HEK293 (cell line): ENCODE results near the gene BRPF1.

Experiments
- EGR2 ChIP-seq: fragments of 450-650 bp; formaldehyde crosslinking; IDR thresholded peaks from 2 replicates; pipeline ENCODE4 v1.5.1; 2016; ENCODE audit warnings: low read depth, missing biosample characterization, missing genetic modification characterization
- HOXC10 ChIP-seq: sonication (generic); formaldehyde crosslinking; IDR thresholded peaks from 2 replicates; pipeline ENCODE4 v1.8.1; 2023; ENCODE audit warnings: mild to moderate bottlenecking, missing genetic modification reagents
- INSM2 ChIP-seq: fragments of 450-650 bp; formaldehyde crosslinking; IDR thresholded peaks from 2 replicates; pipeline ENCODE4 v1.5.1; 2016; ENCODE audit warnings: missing biosample characterization, missing genetic modification characterization
- MEIS1 ChIP-seq: sonication (generic); formaldehyde crosslinking; IDR thresholded peaks from 2 replicates; pipeline ENCODE4 v1.8.1; 2022; ENCODE audit warnings: missing genetic modification reagents, mild to moderate bottlenecking, borderline replicate concordance
- PRDM1 ChIP-seq: fragments of 450-650 bp; formaldehyde crosslinking; IDR thresholded peaks from 2 replicates; pipeline ENCODE4; 2016; ENCODE audit warnings: missing biosample characterization, missing genetic modification characterization
- PRDM10 ChIP-seq: fragments of 450-650 bp; formaldehyde crosslinking; IDR thresholded peaks from 2 replicates; pipeline ENCODE4 v1.5.1; 2016; ENCODE audit warnings: missing biosample characterization, missing genetic modification characterization
- SCRT1 ChIP-seq: fragments of 450-650 bp; formaldehyde crosslinking; IDR thresholded peaks from 2 replicates; pipeline ENCODE4 v1.5.1; 2016; ENCODE audit warnings: missing biosample characterization, missing genetic modification characterization, borderline replicate concordance
- SETDB1 ChIP-seq: IDR thresholded peaks from one replicate; pipeline ENCODE4 v1.6.1; 2017; ENCODE audit warnings: mild to moderate bottlenecking, low read length, moderate library complexity, mixed read lengths; ENCODE audit not compliant: insufficient read length
- ZBTB1 ChIP-seq: fragments of 450-650 bp; formaldehyde crosslinking; IDR thresholded peaks from 2 replicates; pipeline ENCODE4 v1.5.1; 2016; ENCODE audit warnings: missing biosample characterization, missing genetic modification characterization
- ZIC2 ChIP-seq: fragments of 450-650 bp; formaldehyde crosslinking; IDR thresholded peaks from 2 replicates; pipeline ENCODE4 v1.5.1; 2016; ENCODE audit warnings: missing biosample characterization, missing genetic modification characterization
- ZNF133 ChIP-seq: fragments of 450-650 bp; formaldehyde crosslinking; IDR thresholded peaks from 2 replicates; pipeline ENCODE4 v1.5.1; 2016; ENCODE audit warnings: missing biosample characterization, missing genetic modification characterization
- ZNF175 ChIP-seq: fragments of 450-650 bp; formaldehyde crosslinking; IDR thresholded peaks from 2 replicates; pipeline ENCODE4 v1.5.1; 2016; ENCODE audit warnings: missing biosample characterization, missing genetic modification characterization
- ZNF248 ChIP-seq: fragments of 450-650 bp; formaldehyde crosslinking; IDR thresholded peaks from 2 replicates; pipeline ENCODE4 v1.5.1; 2017; ENCODE audit warnings: missing biosample characterization, missing genetic modification characterization
- ZNF274 ChIP-seq, 2 experiments: fragments of 200-500 bp in 1 of 2; fragments of 450-650 bp in 1 of 2; sonication (Bioruptor generic) in 1 of 2; formaldehyde crosslinking in 1 of 2; IDR thresholded peaks; 2 replicates each; pipeline versions ENCODE4 v1.5.1 to v1.6.1; 2014 to 2016; ENCODE audit warnings: borderline replicate concordance in 1 of 2, inconsistent platforms in 1 of 2, low read length in 1 of 2, missing biosample characterization in 1 of 2, missing genetic modification characterization in 1 of 2
- ZNF302 ChIP-seq: fragments of 450-650 bp; formaldehyde crosslinking; IDR thresholded peaks from 2 replicates; pipeline ENCODE4 v1.5.1; 2016; ENCODE audit warnings: missing biosample characterization, missing genetic modification characterization, low read depth
- ZNF341 ChIP-seq: fragments of 450-650 bp; formaldehyde crosslinking; IDR thresholded peaks from 2 replicates; pipeline ENCODE4; 2016; ENCODE audit warnings: low read depth, missing biosample characterization, missing genetic modification characterization
- ZNF366 ChIP-seq: fragments of 450-650 bp; formaldehyde crosslinking; conservative IDR thresholded peaks from 2 replicates; pipeline ENCODE4 v1.5.1; 2016; ENCODE audit warnings: missing biosample characterization, missing genetic modification characterization
- ZNF394 ChIP-seq: fragments of 450-650 bp; formaldehyde crosslinking; IDR thresholded peaks from 2 replicates; pipeline ENCODE4 v1.5.1; 2016; ENCODE audit warnings: missing biosample characterization, missing genetic modification characterization, mild to moderate bottlenecking, moderate library complexity, borderline replicate concordance
- ZNF398 ChIP-seq: fragments of 450-650 bp; formaldehyde crosslinking; IDR thresholded peaks from 2 replicates; pipeline ENCODE4 v1.5.1; 2017; ENCODE audit warnings: missing biosample characterization, missing genetic modification characterization
- ZNF416 ChIP-seq: fragments of 450-650 bp; formaldehyde crosslinking; IDR thresholded peaks from 2 replicates; pipeline ENCODE4 v1.5.1; 2016; ENCODE audit warnings: missing biosample characterization, missing genetic modification characterization
- ZNF426 ChIP-seq: fragments of 450-650 bp; formaldehyde crosslinking; IDR thresholded peaks from 2 replicates; pipeline ENCODE4 v1.5.1; 2017; ENCODE audit warnings: missing biosample characterization, missing genetic modification characterization, mild to moderate bottlenecking, inconsistent platforms, moderate library complexity
- ZNF473 ChIP-seq: fragments of 450-650 bp; formaldehyde crosslinking; IDR thresholded peaks from 2 replicates; pipeline ENCODE4 v1.5.1; 2017; ENCODE audit warnings: missing biosample characterization, missing genetic modification characterization
- ZNF530 ChIP-seq: fragments of 450-650 bp; formaldehyde crosslinking; IDR thresholded peaks from 2 replicates; pipeline ENCODE4 v1.5.1; 2016; ENCODE audit warnings: low read depth, missing biosample characterization, missing genetic modification characterization
- ZNF571 ChIP-seq: fragments of 450-650 bp; formaldehyde crosslinking; IDR thresholded peaks from 2 replicates; pipeline ENCODE4 v1.5.0; 2017; ENCODE audit warnings: missing biosample characterization, missing genetic modification characterization
- ZNF580 ChIP-seq: fragments of 450-650 bp; formaldehyde crosslinking; IDR thresholded peaks from 2 replicates; pipeline ENCODE4 v1.5.1; 2016; ENCODE audit warnings: missing biosample characterization, missing genetic modification characterization
- ZNF624 ChIP-seq: fragments of 450-650 bp; formaldehyde crosslinking; IDR thresholded peaks from 2 replicates; pipeline ENCODE4 v1.5.1; 2017; ENCODE audit warnings: missing biosample characterization, missing genetic modification characterization
- ZNF76 ChIP-seq: fragments of 450-650 bp; formaldehyde crosslinking; IDR thresholded peaks from 2 replicates; pipeline ENCODE4; 2016; ENCODE audit warnings: low read depth, missing biosample characterization, missing genetic modification characterization, borderline replicate concordance
- ZNF768 ChIP-seq: fragments of 450-650 bp; formaldehyde crosslinking; IDR thresholded peaks from 2 replicates; pipeline ENCODE4 v1.5.1; 2018; ENCODE audit warnings: missing biosample characterization, mild to moderate bottlenecking, missing genetic modification characterization
- TF ChIP-seq, protein P1 (sequence below): fragments of 450-650 bp; formaldehyde crosslinking; conservative IDR thresholded peaks from 2 replicates; pipeline ENCODE4 v1.5.1; 2016; ENCODE audit warnings: low read depth, missing biosample characterization, missing genetic modification characterization

Gene BRPF1

DNA sequence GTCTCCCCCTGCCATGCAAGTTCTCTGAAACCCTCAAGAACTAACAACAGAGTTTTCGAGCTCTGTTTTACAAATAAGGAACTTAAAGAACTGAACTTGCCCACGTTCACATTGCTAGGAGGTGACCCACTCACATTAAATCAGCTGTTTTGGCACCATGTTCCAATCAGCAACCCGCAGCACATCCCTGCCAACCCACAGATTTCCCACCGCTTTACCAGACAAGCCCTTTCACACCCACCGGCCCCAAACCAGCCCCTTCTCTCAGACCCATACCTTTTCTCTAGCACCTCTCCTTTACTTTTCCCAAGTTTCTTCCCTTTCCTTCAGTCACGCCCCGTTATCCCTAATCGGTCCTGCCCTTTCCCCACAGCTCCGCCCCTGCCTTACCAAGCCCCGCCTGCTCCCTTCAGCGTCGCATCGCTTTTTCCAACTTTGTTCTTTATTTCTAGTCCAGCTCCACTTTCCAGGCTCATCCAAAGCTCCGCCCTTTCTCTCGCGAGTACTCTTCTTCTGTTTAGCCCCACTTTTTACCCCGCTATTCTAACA is 804 bp upstream of the BRPF1 start (continued):
- TF ChIP-seq, protein P1, sequence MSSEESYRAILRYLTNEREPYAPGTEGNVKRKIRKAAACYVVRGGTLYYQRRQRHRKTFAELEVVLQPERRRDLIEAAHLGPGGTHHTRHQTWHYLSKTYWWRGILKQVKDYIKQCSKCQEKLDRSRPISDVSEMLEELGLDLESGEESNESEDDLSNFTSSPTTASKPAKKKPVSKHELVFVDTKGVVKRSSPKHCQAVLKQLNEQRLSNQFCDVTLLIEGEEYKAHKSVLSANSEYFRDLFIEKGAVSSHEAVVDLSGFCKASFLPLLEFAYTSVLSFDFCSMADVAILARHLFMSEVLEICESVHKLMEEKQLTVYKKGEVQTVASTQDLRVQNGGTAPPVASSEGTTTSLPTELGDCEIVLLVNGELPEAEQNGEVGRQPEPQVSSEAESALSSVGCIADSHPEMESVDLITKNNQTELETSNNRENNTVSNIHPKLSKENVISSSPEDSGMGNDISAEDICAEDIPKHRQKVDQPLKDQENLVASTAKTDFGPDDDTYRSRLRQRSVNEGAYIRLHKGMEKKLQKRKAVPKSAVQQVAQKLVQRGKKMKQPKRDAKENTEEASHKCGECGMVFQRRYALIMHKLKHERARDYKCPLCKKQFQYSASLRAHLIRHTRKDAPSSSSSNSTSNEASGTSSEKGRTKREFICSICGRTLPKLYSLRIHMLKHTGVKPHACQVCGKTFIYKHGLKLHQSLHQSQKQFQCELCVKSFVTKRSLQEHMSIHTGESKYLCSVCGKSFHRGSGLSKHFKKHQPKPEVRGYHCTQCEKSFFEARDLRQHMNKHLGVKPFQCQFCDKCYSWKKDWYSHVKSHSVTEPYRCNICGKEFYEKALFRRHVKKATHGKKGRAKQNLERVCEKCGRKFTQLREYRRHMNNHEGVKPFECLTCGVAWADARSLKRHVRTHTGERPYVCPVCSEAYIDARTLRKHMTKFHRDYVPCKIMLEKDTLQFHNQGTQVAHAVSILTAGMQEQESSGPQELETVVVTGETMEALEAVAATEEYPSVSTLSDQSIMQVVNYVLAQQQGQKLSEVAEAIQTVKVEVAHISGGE (tag by site-specific recombination): no peak
- TF ChIP-seq ZNF416 (tag by site-specific recombination): no peak
- TF ChIP-seq ZNF133 (tag by site-specific recombination): no peak
- no peak for TF ChIP-seq HOXC10 (CRISPR knock-in tag)
- no peak for TF ChIP-seq ZNF768
- peak; percentile 99 for TF ChIP-seq PRDM1 (tag by site-specific recombination)
- no peak for TF ChIP-seq ZNF175 (tag by site-specific recombination)
- no peak for TF ChIP-seq MEIS1 (CRISPR knock-in tag)
- no peak for TF ChIP-seq ZNF394
- no peak for TF ChIP-seq ZNF624 (tag by site-specific recombination)
- TF ChIP-seq ZIC2 (tag by site-specific recombination): no peak
- peak; percentile 47 for TF ChIP-seq EGR2 (tag by site-specific recombination)
- peak; percentile 89 for TF ChIP-seq ZNF341
- TF ChIP-seq PRDM10: peak; percentile 90
- TF ChIP-seq ZNF76 (tag by site-specific recombination): no peak
- no peak for TF ChIP-seq ZNF302
- TF ChIP-seq ZNF530 (tag by site-specific recombination): no peak
- no peak for TF ChIP-seq SETDB1
- no peak for TF ChIP-seq ZNF580
- no peak for TF ChIP-seq ZNF426 (tag by site-specific recombination)
- TF ChIP-seq ZNF248 (tag by site-specific recombination): no peak
- TF ChIP-seq ZNF366 (tag by site-specific recombination): 0 out of 2 replicates have a peak, but pooled peaks have one; percentile 8
- no peak for TF ChIP-seq SCRT1
- no peak for TF ChIP-seq ZNF398 (tag by site-specific recombination)
- TF ChIP-seq INSM2 (tag by site-specific recombination): no peak
- TF ChIP-seq ZNF274 (IDR thresholded peaks at IDR 0.05; ENCODE audit: low read length): no peak
- peak; percentile 51; the same call in 1 of the 2 replicates for TF ChIP-seq ZNF274 (tag by site-specific recombination; IDR thresholded peaks at IDR 0.05; ENCODE audit: borderline replicate concordance)
- TF ChIP-seq ZBTB1: no peak
- no peak for TF ChIP-seq ZNF571 (tag by site-specific recombination)
- TF ChIP-seq ZNF473: no peak
